Right ventricle myocardium superior (tissue), 1 donor: Measurements from ENCODE around the gene KIT. TPM values are rescaled to one million over a fixed set of nuclear protein-coding genes. Genes with fewer than 3 reads are reported as not detected.

Source experiments
- ATAC-seq: fragments of 200-7000 bp; cut with Tn5 transposase; one replicate; pipeline ENCODE4 v1.9.1; 2020; ENCODE audit warnings: mild to moderate bottlenecking; ENCODE audit not compliant: poor library complexity
- DNase-seq: peaks from one replicate; pipeline ENCODE4 v3.0.0-alpha.2; 2020
- intact Hi-C: fragments of 100-400 bp; cut with DNase I; formaldehyde crosslinking; loops from one replicate; pipeline ENCODE4 v1.11.2; 2022
- total RNA-seq: library from RNA; stranded (reverse); fragmentation: NEBNext Ultra II Directional; extraction: Animal tissue kit (Norgen Biotek cat#: 25700); gene quantifications from one replicate; pipeline ENCODE4 v1.2.1, GENCODE V29; 2021
- donor health status: DM: no; HTN: yes; CAD: no; lungs with severe emphysema.

The KIT gene
- total RNA-seq, 1 donor from 2014 or later, result 1.6 TPM

GRCh38 chr4:54687887-54688841 lies 30.4 kb downstream of the KIT start:
- intact Hi-C loops, result no loop called here
- ATAC-seq (no peak), DNase-seq (no peak)

- DNase-seq (no peak), ATAC-seq (peak; percentile 34)
- intact Hi-C loops, result no loop called here
Observed at GRCh38 chr4:54695337-54695736, 37.6 kb downstream of the KIT start.

- ATAC-seq, result no peak
- intact Hi-C loops, result no loop called here
- no peak for DNase-seq
Observed at GRCh38 chr4:54695788-54696187, 38.0 kb downstream of the KIT start.

GRCh38 chr4:54696649-54697048 lies 38.9 kb downstream of the KIT start:
- DNase-seq (no peak), ATAC-seq (no peak)
- intact Hi-C loops, result no loop called here

- DNase-seq, result no peak
- ATAC-seq, result no peak
- intact Hi-C loops, result no loop called here
Observed at GRCh38 chr4:54700986-54701385, 43.2 kb downstream of the KIT start.

GRCh38 chr4:54703182-54703581 lies 45.4 kb downstream of the KIT start:
- ATAC-seq (no peak), DNase-seq (no peak)
- intact Hi-C loops, result no loop called here

GRCh38 chr4:54707406-54707805 lies 49.6 kb downstream of the KIT start:
- DNase-seq (no peak), ATAC-seq (no peak)
- intact Hi-C loops, result no loop called here

GRCh38 chr4:54708339-54709279 lies 50.9 kb downstream of the KIT start:
- ATAC-seq, result no peak
- DNase-seq, result no peak
- intact Hi-C loops, result no loop called here

- ATAC-seq, result no peak
- no peak for DNase-seq
- intact Hi-C loops, result no loop called here
Observed at GRCh38 chr4:54709400-54709799, 51.6 kb downstream of the KIT start.

GRCh38 chr4:54712206-54712605 lies 54.4 kb downstream of the KIT start:
- ATAC-seq (no peak), DNase-seq (no peak)
- intact Hi-C loops, result no loop called here

- DNase-seq, result no peak
- no peak for ATAC-seq
- intact Hi-C loops, result no loop called here
Observed at GRCh38 chr4:54714631-54715030, 56.9 kb downstream of the KIT start.

GRCh38 chr4:54716478-54717065 lies 58.8 kb downstream of the KIT start:
- DNase-seq (no peak), ATAC-seq (no peak)
- intact Hi-C loops, result no loop called here

GRCh38 chr4:54717694-54718093 lies 59.9 kb downstream of the KIT start:
- ATAC-seq (no peak), DNase-seq (no peak)
- intact Hi-C loops, result no loop called here

GRCh38 chr4:54719378-54719777 lies 61.6 kb downstream of the KIT start:
- no peak for DNase-seq
- intact Hi-C loops, result no loop called here
- ATAC-seq, result no peak

- no peak for ATAC-seq
- intact Hi-C loops, result no loop called here
- DNase-seq, result no peak
Observed at GRCh38 chr4:54723220-54723619, 65.5 kb downstream of the KIT start.

- intact Hi-C loops, result no loop called here
- no peak for ATAC-seq
- DNase-seq, result no peak
Observed at GRCh38 chr4:54723820-54724219, 66.1 kb downstream of the KIT start.

- ATAC-seq (no peak), DNase-seq (no peak)
- intact Hi-C loops, result no loop called here
Observed at GRCh38 chr4:54726907-54727306, 69.2 kb downstream of the KIT start.

- intact Hi-C loops, result no loop called here
- no peak for DNase-seq
- ATAC-seq, result no peak
Observed at GRCh38 chr4:54727346-54727745, 69.6 kb downstream of the KIT start.

- ATAC-seq (no peak), DNase-seq (no peak)
- intact Hi-C loops, result no loop called here
Observed at GRCh38 chr4:54728368-54728767, 70.6 kb downstream of the KIT start.
